Neuron (in vitro differentiated cells): ENCODE data around the gene SACS.

Experiments used
- H2AFZ ChIP-seq: one replicate; pipeline ENCODE4 v1.6.1; 2013; ENCODE audit warnings: low read depth, mild to moderate bottlenecking, inconsistent platforms, low read length, moderate library complexity
- H3K27me3 ChIP-seq: one replicate; pipeline ENCODE4 v1.6.1; 2013; ENCODE audit warnings: low read length; ENCODE audit not compliant: insufficient read depth
- H3K36me3 ChIP-seq: one replicate; pipeline ENCODE4 v1.6.1; 2013; ENCODE audit warnings: low read length; ENCODE audit not compliant: insufficient read depth
- H3K4me1 ChIP-seq: one replicate; pipeline ENCODE4 v1.6.1; 2013; ENCODE audit warnings: low read length; ENCODE audit not compliant: insufficient read depth
- H3K4me3 ChIP-seq: 2 replicates; pipeline ENCODE4 v1.5.1; 2013; ENCODE audit warnings: mild to moderate bottlenecking, low read length, moderate library complexity
- H3K9me3 ChIP-seq: one replicate; pipeline ENCODE4 v1.6.1; 2013; ENCODE audit warnings: low read length

The SACS gene

GRCh38 chr13:23350009-23350408, 83.5 kb downstream of the SACS start:
- peaks cover 71% of the 10 kb centered on the region for H3K36me3 ChIP-seq
- H3K4me3 ChIP-seq, result no peak overlapping the region
- peaks cover 12% of the 10 kb centered on the region for H3K4me1 ChIP-seq
- no peak overlapping the region for H2AFZ ChIP-seq
- H3K27me3 ChIP-seq, result no peaks in the 10 kb centered on the region
- no peaks in the 10 kb centered on the region for H3K9me3 ChIP-seq

GRCh38 chr13:23349161-23349897, 84.2 kb downstream of the SACS start:
- H2AFZ ChIP-seq, result no peak overlapping the region
- H3K36me3 ChIP-seq, result peaks cover 64% of the 10 kb centered on the region
- H3K27me3 ChIP-seq, result no peaks in the 10 kb centered on the region
- no peak overlapping the region for H3K4me3 ChIP-seq
- peaks cover 14% of the 10 kb centered on the region for H3K4me1 ChIP-seq
- H3K9me3 ChIP-seq, result no peaks in the 10 kb centered on the region

DNA sequence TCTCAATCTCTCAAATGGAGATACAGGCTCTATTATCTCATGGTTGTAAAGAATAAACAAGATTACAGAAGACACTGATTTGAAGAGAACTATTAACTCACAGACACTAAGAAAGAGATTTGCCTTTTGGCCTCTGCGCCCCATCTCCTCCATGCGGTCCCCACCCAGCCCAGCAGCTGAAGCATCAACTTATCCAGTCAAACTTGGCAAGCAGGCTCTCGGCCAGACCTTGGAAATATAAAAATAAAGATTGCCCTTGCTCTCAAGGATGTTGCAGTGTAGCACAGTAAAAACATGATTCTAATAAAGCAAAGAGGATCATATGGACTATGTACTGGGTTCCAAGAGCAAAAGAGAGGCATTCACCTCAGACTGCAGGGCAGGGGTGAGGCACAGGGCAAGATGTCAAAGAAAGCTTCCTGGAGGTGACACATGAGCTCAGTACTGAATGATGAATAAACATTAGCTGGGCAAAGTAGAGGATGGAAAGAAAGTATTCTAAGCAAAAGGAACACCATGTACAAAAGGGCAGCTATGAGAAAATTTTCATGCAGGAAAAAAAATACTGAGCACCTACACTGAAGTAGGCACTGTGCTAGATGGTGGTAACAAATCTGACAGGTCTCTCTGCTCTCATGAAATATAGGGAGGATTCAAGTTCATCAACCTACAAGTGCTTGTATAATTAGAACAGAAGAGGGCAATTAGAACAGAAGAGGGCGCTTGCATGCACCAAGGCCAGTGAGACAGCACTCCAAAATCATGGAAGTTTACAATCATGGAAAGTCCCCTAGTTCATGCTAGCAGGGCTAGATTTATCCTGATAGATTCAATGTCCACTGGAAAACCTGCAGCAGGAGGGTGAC, 85.0 kb downstream of the SACS start:
- Histone ChIP-seq H3K27me3 (no peaks in the 10 kb centered on the region), H3K4me3 (no peak overlapping the region), H3K9me3 (no peaks in the 10 kb centered on the region), H3K36me3 (peaks cover 58% of the 10 kb centered on the region), H2AFZ (no peak overlapping the region), H3K4me1 (peaks cover 14% of the 10 kb centered on the region)

- no peaks in the 10 kb centered on the region for H3K27me3 ChIP-seq
- H3K36me3 ChIP-seq, result peaks cover 58% of the 10 kb centered on the region
- no peak overlapping the region for H3K4me3 ChIP-seq
- peaks cover 14% of the 10 kb centered on the region for H3K4me1 ChIP-seq
- H3K9me3 ChIP-seq, result peaks cover under 1% of the 10 kb centered on the region
- H2AFZ ChIP-seq, result no peak overlapping the region
Observed at GRCh38 chr13:23347601-23348000, 85.9 kb downstream of the SACS start.

DNA sequence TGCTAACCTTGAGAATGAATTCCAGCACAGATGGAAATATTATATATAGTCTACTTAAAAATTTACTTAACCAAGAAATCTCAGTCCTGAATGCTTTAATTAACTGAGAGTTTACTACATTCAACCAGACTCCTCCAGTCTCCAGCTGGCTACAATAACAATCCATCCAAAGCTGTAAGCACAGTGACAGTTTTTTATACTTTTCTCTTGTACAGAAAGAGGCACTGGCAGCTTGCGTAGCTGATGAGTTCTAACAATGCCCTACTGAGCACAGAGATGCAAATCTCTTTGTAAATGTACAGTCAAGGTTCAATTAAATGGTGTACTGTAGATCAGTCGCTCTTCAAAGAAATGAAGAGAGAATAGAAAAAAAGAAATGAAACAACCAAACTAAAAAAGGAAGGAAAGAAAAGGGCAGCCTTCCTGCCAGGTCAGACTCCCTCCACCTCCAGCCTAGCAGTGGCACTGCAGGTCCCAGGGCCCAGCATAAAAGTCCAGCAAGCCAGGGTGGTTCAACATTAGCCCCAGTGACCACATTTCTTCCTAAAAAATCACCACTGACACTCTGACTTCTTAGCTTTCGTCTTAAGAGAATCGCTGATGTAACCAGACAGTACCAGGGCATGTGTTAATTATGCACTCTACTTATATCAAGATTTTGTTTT, 88.4 kb downstream of the SACS start:
- Histone ChIP-seq H3K4me1 (peaks cover 14% of the 10 kb centered on the region), H3K4me3 (no peak overlapping the region), H3K9me3 (peaks cover 1% of the 10 kb centered on the region), H3K36me3 (peaks cover 56% of the 10 kb centered on the region), H2AFZ (no peak overlapping the region), H3K27me3 (no peaks in the 10 kb centered on the region)

DNA sequence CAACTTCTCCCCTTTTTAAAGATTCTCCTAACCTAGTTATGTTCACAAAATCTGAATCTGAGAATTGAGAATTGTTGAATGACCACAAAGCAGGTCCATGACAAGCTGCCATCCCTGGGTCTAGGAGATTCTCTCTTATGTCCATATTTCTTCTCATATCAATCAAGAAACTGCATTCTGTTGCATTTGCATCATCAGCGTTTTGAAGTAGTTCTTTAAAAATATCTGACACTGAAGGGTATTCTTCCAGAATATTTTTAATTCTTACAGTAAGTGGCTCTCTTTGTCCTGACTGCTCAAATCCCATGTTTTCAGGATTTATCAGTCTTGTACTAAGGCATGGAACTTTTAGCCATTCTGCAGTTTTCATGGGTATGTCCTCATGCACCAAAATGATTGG, 94.3 kb downstream of the SACS start:
- Histone ChIP-seq H3K9me3 (peaks cover 20% of the 10 kb centered on the region), H3K4me3 (no peak overlapping the region), H3K36me3 (peaks cover 69% of the 10 kb centered on the region)

DNA sequence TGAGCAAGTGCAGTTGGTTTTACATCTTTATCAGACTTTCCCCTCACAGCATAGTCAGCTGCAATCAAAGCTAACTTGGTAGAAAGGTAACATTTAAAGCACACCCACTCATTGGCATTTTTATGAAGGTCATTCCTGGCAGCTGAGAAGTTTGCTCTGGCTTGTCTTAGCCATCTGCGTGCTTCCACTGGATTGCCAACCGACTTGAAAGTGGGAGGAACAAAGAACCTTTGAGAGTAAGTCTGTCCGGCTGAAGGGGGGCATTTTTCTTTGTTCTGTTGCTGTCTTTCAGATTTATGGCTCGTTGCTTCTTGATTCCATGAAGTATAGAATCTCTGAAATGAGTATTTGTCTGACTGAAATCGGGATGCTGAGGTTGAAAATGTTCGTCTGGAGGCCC, 103.1 kb downstream of the SACS start:
- no peaks in the 10 kb centered on the region for H3K4me1 ChIP-seq
- H3K9me3 ChIP-seq, result peaks cover 3% of the 10 kb centered on the region
- peaks cover 32% of the 10 kb centered on the region for H3K36me3 ChIP-seq
- no peak overlapping the region for H2AFZ ChIP-seq
- H3K4me3 ChIP-seq, result no peak overlapping the region
- H3K27me3 ChIP-seq, result no peaks in the 10 kb centered on the region

More for the DNA sequence above, 94.3 kb downstream of the SACS start:
- Histone ChIP-seq H2AFZ (no peak overlapping the region), H3K27me3 (no peaks in the 10 kb centered on the region), H3K4me1 (no peaks in the 10 kb centered on the region)

- Histone ChIP-seq H3K4me1 (peaks cover 6% of the 10 kb centered on the region), H2AFZ (no peak overlapping the region), H3K9me3 (no peaks in the 10 kb centered on the region), H3K27me3 (no peaks in the 10 kb centered on the region), H3K36me3 (no peaks in the 10 kb centered on the region), H3K4me3 (no peak overlapping the region)
Observed at GRCh38 chr13:23325191-23325590, 108.3 kb downstream of the SACS start.

GRCh38 chr13:23323946-23324709, 109.4 kb downstream of the SACS start:
- Histone ChIP-seq H3K4me3 (no peak overlapping the region), H2AFZ (no peak overlapping the region), H3K4me1 (peaks cover 6% of the 10 kb centered on the region)

DNA sequence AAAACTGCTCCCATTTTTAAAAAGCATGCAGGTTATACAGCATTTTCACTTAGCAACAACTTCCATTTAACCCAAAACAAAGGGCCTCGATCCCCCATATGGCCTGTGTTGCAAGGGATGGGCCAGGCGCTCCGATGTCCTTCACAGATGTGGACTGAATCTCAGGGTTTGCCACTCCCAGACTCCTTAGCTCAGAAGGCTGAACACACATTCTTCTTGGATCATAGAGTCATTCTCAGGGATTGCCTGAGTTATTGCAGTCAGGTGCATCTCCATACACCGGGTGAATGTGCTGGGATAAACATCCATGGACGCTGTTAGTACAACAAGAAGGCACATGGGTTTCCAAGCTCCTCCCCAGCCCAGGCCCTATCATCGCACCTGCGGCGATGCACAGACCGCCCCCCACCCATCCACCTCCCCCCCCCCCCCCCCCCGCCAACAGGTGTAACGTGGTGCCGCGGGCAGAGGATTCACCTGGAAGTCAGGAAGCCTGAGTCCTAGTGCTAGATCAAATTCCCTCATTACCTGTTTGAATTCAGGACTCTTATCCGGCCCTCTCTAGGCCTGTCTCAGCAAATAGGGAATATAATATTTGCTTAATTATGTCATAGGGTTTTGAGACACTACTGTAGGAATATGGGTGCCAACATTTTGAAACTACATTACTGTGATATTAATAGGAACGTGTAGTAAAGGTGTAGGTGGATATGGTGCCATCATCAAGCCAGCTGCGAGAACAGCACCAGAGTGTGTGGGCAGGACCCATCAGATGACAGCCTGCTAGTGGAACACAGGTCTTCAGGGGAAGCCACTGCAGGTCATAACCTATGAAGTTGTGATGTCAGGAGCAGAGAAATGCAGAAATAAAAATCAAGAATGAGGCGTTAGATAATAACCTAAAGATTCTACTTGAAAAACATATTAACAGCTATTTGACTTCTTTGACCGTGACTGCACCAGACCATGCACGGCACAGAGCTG, 110.9 kb downstream of the SACS start:
- H2AFZ ChIP-seq, result no peak overlapping the region
- no peaks in the 10 kb centered on the region for H3K36me3 ChIP-seq
- no peaks in the 10 kb centered on the region for H3K9me3 ChIP-seq
- peaks cover 6% of the 10 kb centered on the region for H3K4me1 ChIP-seq
- H3K4me3 ChIP-seq, result no peak overlapping the region
- H3K27me3 ChIP-seq, result no peaks in the 10 kb centered on the region

More at GRCh38 chr13:23323946-23324709, 109.4 kb downstream of the SACS start:
- Histone ChIP-seq H3K27me3 (no peaks in the 10 kb centered on the region), H3K9me3 (no peaks in the 10 kb centered on the region), H3K36me3 (no peaks in the 10 kb centered on the region)

DNA sequence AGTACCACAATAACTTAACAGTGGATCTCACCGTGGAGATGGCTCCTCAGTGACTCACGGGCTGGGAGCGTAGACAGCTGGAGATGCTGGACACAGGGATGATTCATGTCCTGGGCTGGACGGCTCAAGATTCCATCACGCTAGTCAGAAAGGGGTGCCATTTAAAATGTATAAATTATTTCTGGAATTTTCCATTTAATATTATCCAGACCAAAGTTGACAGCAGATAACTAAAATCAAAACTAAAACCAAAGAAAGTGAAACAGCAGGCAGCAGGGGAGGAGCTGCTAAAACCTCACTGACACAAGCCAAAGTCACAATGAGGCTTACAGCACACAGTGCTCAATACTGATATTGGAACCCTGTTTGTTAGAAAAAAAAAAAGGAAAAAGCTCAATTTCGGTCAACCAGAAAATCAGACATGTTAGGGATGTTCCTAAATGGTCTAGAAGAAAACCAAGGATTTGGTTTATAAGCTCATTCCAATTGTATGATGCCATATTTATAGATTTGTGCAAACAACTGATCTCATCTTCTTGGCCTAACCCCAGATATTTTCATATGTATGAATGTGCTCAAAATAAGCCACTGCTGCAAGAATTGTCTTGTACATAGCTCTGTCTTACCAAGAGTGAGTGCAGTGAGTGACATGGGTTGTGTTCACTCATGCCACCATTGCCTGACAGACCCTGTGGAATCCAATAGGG, 111.8 kb downstream of the SACS start:
- Histone ChIP-seq H2AFZ (no peak overlapping the region), H3K27me3 (no peaks in the 10 kb centered on the region), H3K36me3 (no peaks in the 10 kb centered on the region), H3K4me3 (no peak overlapping the region), H3K4me1 (peaks cover 6% of the 10 kb centered on the region), H3K9me3 (no peaks in the 10 kb centered on the region)
